Colonic mucosa (tissue), 4 donors: ENCODE data around the gene VAMP5. TPM values are rescaled to one million over a fixed set of nuclear protein-coding genes. Genes with fewer than 3 reads are reported as not detected.

Experiments used
- DNase-seq: peaks from one replicate; pipeline ENCODE4 v3.0.0-alpha.2; 2020
- H3K27ac ChIP-seq: fragments of 200-600 bp; one replicate; pipeline ENCODE4 v1.8.0; 2021
- H3K27me3 ChIP-seq: fragments of 200-600 bp; one replicate; pipeline ENCODE4 v1.8.0; 2021
- H3K36me3 ChIP-seq: fragments of 200-600 bp; one replicate; pipeline ENCODE4 v1.8.0; 2021
- H3K4me1 ChIP-seq: fragments of 200-600 bp; one replicate; pipeline ENCODE4 v1.8.0; 2021; ENCODE audit warnings: mild to moderate bottlenecking
- H3K4me3 ChIP-seq: fragments of 200-600 bp; one replicate; pipeline ENCODE4 v1.8.0; 2021
- H3K9ac ChIP-seq, 2 donors: one replicate each; pipeline ENCODE4 v1.7.0; 2013; ENCODE audit warnings: control low read depth in 2 of 2, low read depth in 2 of 2, low read length in 2 of 2
- H3K9me3 ChIP-seq: fragments of 200-600 bp; one replicate; pipeline ENCODE4 v1.8.0; 2021
- intact Hi-C: fragments of 100-400 bp; cut with DNase I; formaldehyde crosslinking; loops from one replicate; pipeline ENCODE4 v1.14.1; 2022
- total RNA-seq, 2 donors: library from RNA; stranded (reverse); fragmentation: NEBNext Ultra II Directional in 1 of 2; extraction: Animal tissue kit (Norgen Biotek cat#: 25700) in 1 of 2; gene quantifications; one replicate each; pipeline ENCODE4 v1.2.1, GENCODE V29; 2021
- TF ChIP-seq, protein P1 (sequence below): fragments of 200-600 bp; IDR thresholded peaks from one replicate; pipeline ENCODE4 v1.8.0; 2022; ENCODE audit warnings: antibody characterized with exemption, mild to moderate bottlenecking
- donor health status: healthy.
- donor health status: DM: no; HTN: no; CAD: no.
- donor health status: DM: no; HTN: no; CAD: no.

The VAMP5 gene
- total RNA-seq, 2 donors from 2014 or later, result 14.0 to 16.9 TPM

DNA sequence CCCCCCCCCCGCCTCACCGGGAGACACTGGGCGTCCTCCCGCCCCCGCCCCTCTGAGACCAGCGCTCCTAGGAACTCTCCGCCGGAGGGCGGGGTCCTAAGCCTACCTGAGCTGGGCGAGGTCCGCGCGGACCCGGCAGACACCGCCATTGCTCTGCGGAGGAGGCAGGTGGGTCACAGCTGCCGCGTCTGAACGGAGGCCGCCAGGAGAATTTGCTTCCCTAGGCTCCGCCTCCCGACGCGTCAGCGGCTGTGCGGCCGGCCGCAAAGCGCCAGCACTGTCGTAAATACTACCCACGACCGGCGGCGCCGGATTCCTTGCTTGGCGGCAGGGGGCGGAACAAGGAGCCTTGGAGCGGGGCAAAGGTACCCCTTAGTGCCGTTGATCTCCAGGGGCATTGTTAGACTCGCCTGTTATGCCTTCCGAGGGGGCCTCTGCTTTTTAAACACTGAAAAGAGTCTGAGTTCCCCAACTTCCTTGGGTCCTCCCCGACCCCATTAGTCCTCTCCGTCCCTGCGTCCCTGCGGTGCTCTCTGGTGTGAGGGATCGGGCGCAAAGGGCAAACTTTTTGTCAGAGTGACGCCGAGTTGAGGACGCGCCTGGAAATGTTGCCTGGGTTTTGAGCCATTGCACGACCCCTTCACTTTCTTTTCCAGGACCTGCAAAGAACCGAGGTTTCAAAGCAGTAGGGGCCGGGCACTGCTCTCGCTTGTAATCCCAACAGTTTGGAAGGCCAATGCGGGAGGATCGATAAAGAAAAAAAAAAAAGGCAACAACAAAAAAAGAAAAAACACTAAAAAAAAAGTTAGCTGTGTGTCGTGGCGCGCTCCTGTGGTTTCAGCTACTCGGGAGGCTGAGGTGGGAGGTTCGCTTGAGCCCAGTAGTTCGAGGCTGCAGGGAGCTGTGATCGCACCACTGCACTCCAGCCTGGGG is 22.7 kb upstream of the VAMP5 start, which contains the start of gene GGCX:
GGCX (minus strand) TSS at position 214 of the 933 bp plus-strand sequence; CDS start at position 149, 65 bp downstream.
- intact Hi-C loops, result no loop called here
- H3K27ac ChIP-seq, result peak within 1 kb of the TSS; percentile 73
- no peaks in the 10 kb centered on the region for H3K9me3 ChIP-seq
- peak; percentile 98 for DNase-seq
- H3K27me3 ChIP-seq, result no peaks in the 10 kb centered on the region
- peak within 1 kb of the TSS; percentile 73 to 86 for H3K9ac ChIP-seq
- peaks cover 5% of the 10 kb centered on the region for H3K4me1 ChIP-seq
- no peaks in the 10 kb centered on the region for H3K36me3 ChIP-seq
- TF ChIP-seq, protein P1, sequence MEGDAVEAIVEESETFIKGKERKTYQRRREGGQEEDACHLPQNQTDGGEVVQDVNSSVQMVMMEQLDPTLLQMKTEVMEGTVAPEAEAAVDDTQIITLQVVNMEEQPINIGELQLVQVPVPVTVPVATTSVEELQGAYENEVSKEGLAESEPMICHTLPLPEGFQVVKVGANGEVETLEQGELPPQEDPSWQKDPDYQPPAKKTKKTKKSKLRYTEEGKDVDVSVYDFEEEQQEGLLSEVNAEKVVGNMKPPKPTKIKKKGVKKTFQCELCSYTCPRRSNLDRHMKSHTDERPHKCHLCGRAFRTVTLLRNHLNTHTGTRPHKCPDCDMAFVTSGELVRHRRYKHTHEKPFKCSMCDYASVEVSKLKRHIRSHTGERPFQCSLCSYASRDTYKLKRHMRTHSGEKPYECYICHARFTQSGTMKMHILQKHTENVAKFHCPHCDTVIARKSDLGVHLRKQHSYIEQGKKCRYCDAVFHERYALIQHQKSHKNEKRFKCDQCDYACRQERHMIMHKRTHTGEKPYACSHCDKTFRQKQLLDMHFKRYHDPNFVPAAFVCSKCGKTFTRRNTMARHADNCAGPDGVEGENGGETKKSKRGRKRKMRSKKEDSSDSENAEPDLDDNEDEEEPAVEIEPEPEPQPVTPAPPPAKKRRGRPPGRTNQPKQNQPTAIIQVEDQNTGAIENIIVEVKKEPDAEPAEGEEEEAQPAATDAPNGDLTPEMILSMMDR, result no peak
- peak within 1 kb of the TSS; percentile 73 for H3K4me3 ChIP-seq

DNA sequence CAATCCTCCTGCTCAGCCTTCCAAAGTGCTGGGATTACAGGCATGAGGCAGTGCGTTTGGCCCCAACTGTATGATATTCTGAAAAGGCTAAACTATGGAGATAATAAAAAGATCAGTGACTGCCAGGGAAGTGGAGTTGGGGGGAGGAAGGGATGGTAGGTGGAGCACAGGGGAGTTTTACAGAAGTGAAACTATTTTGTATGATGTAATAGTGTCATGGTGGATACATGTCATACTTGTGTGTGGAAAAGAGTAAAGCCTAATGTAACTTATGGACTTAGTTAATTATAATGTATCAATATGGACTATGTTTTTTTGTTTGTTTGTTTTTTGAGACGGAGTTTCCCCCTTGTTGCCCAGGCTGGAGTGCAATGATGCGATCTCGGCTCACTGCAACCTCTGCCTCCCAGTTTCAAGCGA is 20.1 kb upstream of the VAMP5 start:
- H3K27ac ChIP-seq, result no peak overlapping the region
- H3K9me3 ChIP-seq, result no peaks in the 10 kb centered on the region
- no peaks in the 10 kb centered on the region for H3K36me3 ChIP-seq
- H3K27me3 ChIP-seq, result no peaks in the 10 kb centered on the region
- TF ChIP-seq, protein P1, result no peak
- intact Hi-C loops, result no loop called here
- H3K4me3 ChIP-seq, result no peak overlapping the region
- no peak for DNase-seq
- peaks cover 5% of the 10 kb centered on the region for H3K4me1 ChIP-seq
- H3K9ac ChIP-seq, result no peak overlapping the region

DNA sequence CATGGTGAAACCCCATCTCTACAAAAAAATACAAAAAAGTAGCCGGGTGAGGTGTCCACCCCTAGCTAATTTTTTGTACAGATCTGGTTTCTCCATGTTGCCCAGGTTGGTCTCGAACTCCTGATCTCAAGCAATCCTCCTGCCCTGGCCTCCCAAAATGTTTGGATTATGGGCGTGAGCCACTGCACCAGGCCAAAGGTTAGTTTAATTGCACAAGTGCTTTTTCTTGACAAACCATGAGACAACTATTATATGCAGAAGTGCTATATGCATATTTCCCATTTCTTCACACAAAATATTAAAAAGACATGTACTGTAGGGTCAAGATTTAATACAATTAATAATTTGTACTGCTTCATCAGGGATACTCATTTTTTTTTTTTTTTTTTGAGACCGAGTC is 18.0 kb upstream of the VAMP5 start:
- TF ChIP-seq, protein P1, result no peak
- no peak for DNase-seq
- H3K4me1 ChIP-seq, result no peaks in the 10 kb centered on the region
- H3K9me3 ChIP-seq, result no peaks in the 10 kb centered on the region
- H3K9ac ChIP-seq, result no peak overlapping the region
- H3K4me3 ChIP-seq, result no peak overlapping the region
- H3K27me3 ChIP-seq, result no peaks in the 10 kb centered on the region
- H3K36me3 ChIP-seq, result no peaks in the 10 kb centered on the region
- intact Hi-C loops, result no loop called here
- H3K27ac ChIP-seq, result no peak overlapping the region

DNA sequence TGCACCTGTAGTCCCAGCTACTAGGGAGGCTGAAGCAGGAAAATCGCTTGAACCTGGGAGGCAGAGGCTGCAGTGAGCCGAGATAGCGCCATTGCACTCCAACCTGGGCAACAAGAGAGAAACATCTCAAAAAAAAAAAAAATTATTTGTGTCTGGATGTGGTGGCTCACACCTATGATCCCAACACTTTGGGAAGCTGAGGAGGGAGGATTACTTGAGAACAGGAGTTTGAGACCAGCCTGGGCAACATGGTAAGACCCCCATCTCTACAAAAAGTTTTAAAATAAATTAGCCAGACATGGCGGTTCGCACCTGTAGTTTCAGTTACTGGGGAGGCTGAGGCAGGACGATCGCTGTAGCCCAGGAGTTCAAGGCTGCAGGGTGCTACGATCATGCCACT is 8.5 kb upstream of the VAMP5 start:
- no peak overlapping the region for H3K27ac ChIP-seq
- peaks cover 10% of the 10 kb centered on the region for H3K4me1 ChIP-seq

DNA sequence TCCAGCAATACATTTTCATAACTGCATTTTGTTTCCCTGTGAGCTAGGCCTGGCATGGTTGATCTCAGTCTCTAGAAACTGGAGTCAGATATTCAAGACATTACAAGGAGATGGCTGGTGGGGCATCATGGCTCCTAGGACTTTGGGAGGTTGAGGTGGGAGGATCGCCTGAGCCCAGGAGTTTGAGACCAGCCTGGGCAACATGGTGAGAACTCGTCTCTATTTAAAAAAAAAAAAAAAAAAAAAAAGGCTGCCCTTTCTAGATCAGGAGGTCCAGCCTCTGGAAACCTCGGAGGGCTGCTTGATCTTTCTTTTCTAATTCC is 7.2 kb upstream of the VAMP5 start:
- intact Hi-C loops, result no loop called here
- H3K4me3 ChIP-seq, result no peak overlapping the region
- no peaks in the 10 kb centered on the region for H3K36me3 ChIP-seq
- no peak for DNase-seq
- peak overlapping the region in 1 of 2 donors; percentile 90 for H3K9ac ChIP-seq
- no peaks in the 10 kb centered on the region for H3K27me3 ChIP-seq
- peak overlapping the region; percentile 77 for H3K27ac ChIP-seq
- H3K9me3 ChIP-seq, result no peaks in the 10 kb centered on the region
- H3K4me1 ChIP-seq, result peaks cover 10% of the 10 kb centered on the region
- TF ChIP-seq, protein P1, result no peak

More for the DNA sequence above, 8.5 kb upstream of the VAMP5 start:
- no peaks in the 10 kb centered on the region for H3K9me3 ChIP-seq
- no peak for DNase-seq
- TF ChIP-seq, protein P1, result no peak
- H3K27me3 ChIP-seq, result no peaks in the 10 kb centered on the region
- H3K4me3 ChIP-seq, result no peak overlapping the region
- intact Hi-C loops, result no loop called here
- H3K9ac ChIP-seq, result no peak overlapping the region
- no peaks in the 10 kb centered on the region for H3K36me3 ChIP-seq
